Thyroid gland (tissue), 4 donors: ENCODE results near the gene CUEDC1. TPM values are rescaled to one million over a fixed set of nuclear protein-coding genes. Genes with fewer than 3 reads are reported as not detected.

Source experiments
- DNase-seq, 2 donors: peaks; one replicate each; pipeline ENCODE4 v3.0.0-alpha.2; 2019
- H3K27ac ChIP-seq, 3 donors: fragments of 200-600 bp; sonication (generic); 1 replicate in 2 of 3; 2 replicates in 1 of 3; pipeline ENCODE4 v1.5.1; 2016 to 2019; ENCODE audit warnings: mild to moderate bottlenecking in 1 of 3, moderate library complexity in 1 of 3
- H3K27me3 ChIP-seq: fragments of 200-600 bp; sonication (generic); one replicate; pipeline ENCODE4 v1.5.1; 2019
- H3K36me3 ChIP-seq, 2 donors: fragments of 200-600 bp; sonication (generic); one replicate each; pipeline ENCODE4 v1.5.1; 2016 to 2019
- H3K4me1 ChIP-seq, 2 donors: fragments of 200-600 bp; sonication (generic); one replicate each; pipeline ENCODE4 v1.5.1; 2017 to 2019
- H3K4me3 ChIP-seq, 3 donors: fragments of 200-600 bp; sonication (generic); replicated peaks in 1 of 3; 1 replicate in 2 of 3; 2 replicates in 1 of 3; pipeline ENCODE4 v1.5.1; 2016; ENCODE audit warnings: mild to moderate bottlenecking in 1 of 3
- H3K9me3 ChIP-seq: fragments of 200-600 bp; sonication (generic); one replicate; pipeline ENCODE4 v1.5.1; 2017
- POLR2A ChIP-seq, 2 donors: fragments of 450-650 bp; IDR thresholded peaks; one replicate each; pipeline ENCODE4 v1.6.1; 2017; ENCODE audit warnings: antibody characterized with exemption in 2 of 2, mild to moderate bottlenecking in 2 of 2, moderate library complexity in 1 of 2
- WGBS, 2 donors: methylation state at CpG; one replicate each; pipeline ENCODE4 v1.1.5; 2017; 5-methylcytosine and 5-hydroxymethylcytosine counted together
- intact Hi-C: fragments of 100-400 bp; cut with DNase I; formaldehyde crosslinking; loops from one replicate; pipeline ENCODE4 v1.15.1; 2023
- total RNA-seq, 4 donors: library from RNA; depleted of rRNA; stranded (reverse); fragments of >200 nt; gene quantifications; one replicate each; pipeline ENCODE4 v1.2.3, GENCODE V29; 2016
- TF ChIP-seq, protein P1 (sequence below), 6 experiments: fragments of 200-600 bp in 3 of 6; fragments of 450-650 bp in 3 of 6; sonication (generic) in 3 of 6; IDR thresholded peaks; one replicate each; pipeline ENCODE4 v1.5.1; 2016 to 2019; ENCODE audit warnings: antibody characterized with exemption in 6 of 6, mild to moderate bottlenecking in 2 of 6, inconsistent platforms in 1 of 6, moderate library complexity in 1 of 6

The CUEDC1 gene
- total RNA-seq, 4 donors from 2014 or later = 25.6 to 32.3 (median 29.9) TPM

DNA sequence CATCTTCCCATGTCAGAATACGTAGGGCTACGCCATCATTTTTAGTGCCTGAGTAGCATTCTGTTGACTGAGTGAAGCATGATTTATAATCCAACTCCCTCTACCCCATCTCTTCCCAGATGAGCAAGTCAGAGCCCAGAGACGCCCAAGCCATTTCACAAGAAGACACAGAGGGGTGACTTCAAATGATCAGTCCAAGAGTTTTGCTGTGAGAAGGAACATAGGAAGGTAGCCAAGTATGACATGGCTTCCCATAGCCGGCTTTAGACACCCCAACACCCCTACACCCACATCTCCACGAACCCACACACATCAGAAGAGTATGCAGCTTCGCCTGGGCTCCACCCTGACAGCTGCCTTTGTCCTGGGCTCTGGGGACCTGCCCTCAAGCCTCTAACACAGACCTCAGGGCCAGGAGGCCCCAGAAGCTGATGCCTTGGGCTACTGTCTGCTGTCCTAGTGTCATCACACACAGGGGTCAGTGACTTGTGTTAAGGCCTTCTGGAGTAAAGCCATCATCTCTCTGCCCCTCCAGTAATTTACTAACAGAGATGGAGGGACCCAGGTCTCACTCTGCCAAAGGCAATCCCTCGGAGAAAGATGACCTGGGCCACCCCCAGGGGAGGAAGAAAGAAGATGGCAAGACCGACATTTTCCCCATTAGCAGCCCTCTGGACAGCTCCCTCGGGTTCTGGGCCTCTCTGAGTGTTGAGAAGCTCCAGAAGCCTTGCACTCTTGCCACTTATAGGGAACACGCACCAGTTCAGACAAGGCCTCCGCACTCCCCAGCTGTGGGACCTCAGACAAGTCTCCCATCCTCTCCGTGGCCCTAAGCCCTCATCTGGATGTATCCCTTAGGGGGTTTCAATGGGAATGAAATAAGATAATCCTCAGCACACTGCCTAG lies 66.6 kb downstream of the CUEDC1 start:
- no peaks in the 10 kb centered on the region for H3K9me3 ChIP-seq
- H3K4me3 ChIP-seq = no peak overlapping the region
- no peak for TF ChIP-seq POLR2A (IDR thresholded peaks at IDR 0.05)
- TF ChIP-seq, protein P1, sequence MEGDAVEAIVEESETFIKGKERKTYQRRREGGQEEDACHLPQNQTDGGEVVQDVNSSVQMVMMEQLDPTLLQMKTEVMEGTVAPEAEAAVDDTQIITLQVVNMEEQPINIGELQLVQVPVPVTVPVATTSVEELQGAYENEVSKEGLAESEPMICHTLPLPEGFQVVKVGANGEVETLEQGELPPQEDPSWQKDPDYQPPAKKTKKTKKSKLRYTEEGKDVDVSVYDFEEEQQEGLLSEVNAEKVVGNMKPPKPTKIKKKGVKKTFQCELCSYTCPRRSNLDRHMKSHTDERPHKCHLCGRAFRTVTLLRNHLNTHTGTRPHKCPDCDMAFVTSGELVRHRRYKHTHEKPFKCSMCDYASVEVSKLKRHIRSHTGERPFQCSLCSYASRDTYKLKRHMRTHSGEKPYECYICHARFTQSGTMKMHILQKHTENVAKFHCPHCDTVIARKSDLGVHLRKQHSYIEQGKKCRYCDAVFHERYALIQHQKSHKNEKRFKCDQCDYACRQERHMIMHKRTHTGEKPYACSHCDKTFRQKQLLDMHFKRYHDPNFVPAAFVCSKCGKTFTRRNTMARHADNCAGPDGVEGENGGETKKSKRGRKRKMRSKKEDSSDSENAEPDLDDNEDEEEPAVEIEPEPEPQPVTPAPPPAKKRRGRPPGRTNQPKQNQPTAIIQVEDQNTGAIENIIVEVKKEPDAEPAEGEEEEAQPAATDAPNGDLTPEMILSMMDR (IDR thresholded peaks at IDR 0.05) = no peak
- H3K27ac ChIP-seq = peak overlapping the region in 2 of 3 donors; percentile 90 to 93
- H3K27me3 ChIP-seq = no peaks in the 10 kb centered on the region
- intact Hi-C loops = no loop called here
- peaks cover 34 to 44% of the 10 kb centered on the region in 2 donors for H3K4me1 ChIP-seq
- WGBS, 2 donors = 84 to 90% methylated on average over 11 to 12 of the region's 12 CpGs
- DNase-seq = no peak
- peaks cover 0 to 3% of the 10 kb centered on the region in 2 donors for H3K36me3 ChIP-seq

DNA sequence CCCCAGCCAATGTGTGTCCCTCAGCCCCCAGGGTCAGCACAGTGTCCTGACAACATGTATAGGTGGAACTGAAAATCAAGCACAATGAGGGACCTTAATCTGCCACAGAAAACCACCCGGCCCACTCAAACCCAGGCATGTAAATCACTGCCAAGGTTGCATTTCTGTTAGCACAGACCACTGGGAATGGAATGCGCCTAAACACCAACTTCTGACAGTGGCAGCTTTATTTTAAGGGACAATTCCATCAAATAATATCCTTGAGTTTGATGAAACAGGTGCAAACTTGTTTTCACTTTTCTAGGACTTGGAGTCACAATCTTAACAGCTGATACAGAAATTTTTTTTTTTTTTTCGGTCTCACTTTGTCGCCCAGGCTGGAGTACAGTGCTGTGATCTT lies 68.1 kb downstream of the CUEDC1 start:
- DNase-seq = no peak
- Histone ChIP-seq H3K27me3 (no peaks in the 10 kb centered on the region), H3K36me3 (peaks cover 0 to 3% of the 10 kb centered on the region in 2 donors), H3K9me3 (no peaks in the 10 kb centered on the region), H3K4me3 (no peak overlapping the region), H3K27ac (no peak overlapping the region), H3K4me1 (peaks cover 20 to 30% of the 10 kb centered on the region in 2 donors)
- TF ChIP-seq POLR2A (IDR thresholded peaks at IDR 0.05) = no peak
- TF ChIP-seq, protein P1 (IDR thresholded peaks at IDR 0.05) = no peak
- intact Hi-C loops = no loop called here
- WGBS, 2 donors = 89% methylated on average over 4 of the region's 4 CpGs

DNA sequence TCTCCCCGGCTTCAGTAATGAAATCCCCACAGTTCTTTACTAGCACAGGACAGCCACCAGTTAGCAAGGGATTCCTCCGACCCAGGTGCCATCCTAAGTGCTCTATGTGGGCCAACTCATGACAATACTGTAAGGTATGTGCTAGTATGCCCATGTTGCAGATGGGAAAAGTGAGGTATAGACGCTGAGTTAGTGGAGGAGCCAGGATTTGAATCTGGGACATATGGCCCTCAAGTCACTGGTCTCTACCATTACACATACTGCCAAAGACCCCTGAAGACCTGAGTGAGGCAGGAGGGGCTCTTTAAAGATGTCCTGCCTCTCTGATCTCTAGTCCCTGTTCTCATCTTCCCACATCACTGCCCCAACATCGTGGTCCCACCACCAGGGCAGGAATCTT lies 69.2 kb downstream of the CUEDC1 start:
- Histone ChIP-seq H3K27ac (no peak overlapping the region), H3K4me1 (peaks cover 19 to 31% of the 10 kb centered on the region in 2 donors), H3K27me3 (no peaks in the 10 kb centered on the region), H3K4me3 (no peak overlapping the region), H3K36me3 (peaks cover 0 to 3% of the 10 kb centered on the region in 2 donors), H3K9me3 (no peaks in the 10 kb centered on the region)
- no peak for TF ChIP-seq POLR2A (IDR thresholded peaks at IDR 0.05)
- TF ChIP-seq, protein P1 (IDR thresholded peaks at IDR 0.05) = no peak
- 92 to 100% methylated on average over 4 of the region's 4 CpGs for WGBS, 2 donors
- intact Hi-C loops = no loop called here
- DNase-seq = no peak

DNA sequence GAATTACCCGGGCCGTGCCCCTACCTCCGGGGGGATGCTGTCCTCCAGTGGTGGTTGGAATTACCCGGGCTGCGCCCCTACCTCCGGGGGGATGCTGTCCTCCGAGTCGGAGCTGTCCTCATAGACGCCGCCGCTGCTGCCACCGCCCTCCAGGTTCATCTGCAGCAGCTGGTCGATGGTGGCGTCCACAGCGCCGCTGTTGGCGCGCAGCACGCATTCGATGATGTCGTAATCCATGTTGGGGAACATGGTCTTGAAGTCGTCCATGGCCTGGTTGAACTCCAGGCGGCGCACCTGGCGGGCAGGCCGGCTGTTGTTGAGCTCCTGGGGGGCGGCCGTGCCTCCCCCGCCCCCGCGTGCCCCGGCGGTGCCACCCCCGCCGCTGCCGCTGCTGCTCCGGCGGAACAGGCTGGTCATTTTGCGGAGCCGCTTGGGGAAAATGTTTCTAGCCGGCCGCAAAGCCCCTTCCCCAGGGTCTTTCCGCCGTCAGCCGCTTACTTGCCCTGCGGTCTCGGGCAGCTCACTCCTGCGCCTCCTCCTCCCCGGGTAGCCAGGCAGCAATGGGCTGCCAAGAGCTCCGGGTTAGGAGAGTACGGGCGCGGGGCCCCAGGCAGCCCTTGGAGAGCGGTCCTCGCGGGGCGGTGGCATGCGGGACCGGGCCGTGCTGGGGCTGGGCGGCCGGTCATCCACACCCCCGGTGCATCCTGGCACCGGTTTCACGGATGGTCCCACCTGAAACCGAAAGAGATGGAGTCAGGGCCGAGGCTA lies 69.9 kb downstream of the CUEDC1 start:
- peaks cover 12 to 27% of the 10 kb centered on the region in 2 donors for H3K4me1 ChIP-seq
- 88 to 93% methylated on average over 49 to 66 of the region's 67 CpGs for WGBS, 2 donors
- H3K27me3 ChIP-seq = no peaks in the 10 kb centered on the region
- intact Hi-C loops = no loop called here
- DNase-seq = no peak
- TF ChIP-seq POLR2A (IDR thresholded peaks at IDR 0.05) = no peak
- TF ChIP-seq, protein P1 (IDR thresholded peaks at IDR 0.05) = no peak
- peaks cover 0 to 3% of the 10 kb centered on the region in 2 donors for H3K36me3 ChIP-seq
- no peak overlapping the region for H3K4me3 ChIP-seq
- no peak overlapping the region for H3K27ac ChIP-seq
- no peaks in the 10 kb centered on the region for H3K9me3 ChIP-seq
